HG03354 (cell line): Measurements from ENCODE around the gene AOPEP.
"Not testable (repeated sequence)": the region's sequence is repeated elsewhere in the genome, so short reads cannot be mapped to it uniquely, and the experiment has no call there.

Source experiments
- ATAC-seq: cut with Tn5 transposase; IDR thresholded peaks from one replicate; pipeline ENCODE4 v1.9.1; 2021; ENCODE audit warnings: mild to moderate bottlenecking; ENCODE audit not compliant: unreplicated experiment, poor library complexity, severe bottlenecking

Gene AOPEP

GRCh38 chr9:94827584-94828304, 101.2 kb downstream of the AOPEP start:
- no peak for ATAC-seq

- no peak for ATAC-seq
Observed at GRCh38 chr9:94829380-94830070, 103.0 kb downstream of the AOPEP start.

- ATAC-seq: not testable (repeated sequence)
Observed at GRCh38 chr9:94830071-94830604, 103.6 kb downstream of the AOPEP start.

GRCh38 chr9:94833802-94834201, 107.3 kb downstream of the AOPEP start:
- no peak for ATAC-seq

- ATAC-seq: no peak
Observed at GRCh38 chr9:94837404-94837803, 110.9 kb downstream of the AOPEP start.

GRCh38 chr9:94839398-94839797, 112.9 kb downstream of the AOPEP start:
- no peak for ATAC-seq

- no peak for ATAC-seq
Observed at GRCh38 chr9:94840738-94841137, 114.2 kb downstream of the AOPEP start.

GRCh38 chr9:94843134-94843533, 116.6 kb downstream of the AOPEP start:
- ATAC-seq: no peak

- no peak for ATAC-seq
Observed at GRCh38 chr9:94846739-94847138, 120.2 kb downstream of the AOPEP start.

GRCh38 chr9:94847486-94847885, 121.0 kb downstream of the AOPEP start:
- ATAC-seq: no peak

- ATAC-seq: not testable (repeated sequence)
Observed at GRCh38 chr9:94848791-94849190, 122.3 kb downstream of the AOPEP start.

GRCh38 chr9:94850540-94851434, 124.3 kb downstream of the AOPEP start:
- no peak for ATAC-seq

- ATAC-seq: no peak
Observed at GRCh38 chr9:94851467-94851866, 125.0 kb downstream of the AOPEP start.

GRCh38 chr9:94851892-94852291, 125.4 kb downstream of the AOPEP start:
- ATAC-seq: no peak

- no peak for ATAC-seq
Observed at GRCh38 chr9:94852373-94852772, 125.9 kb downstream of the AOPEP start.

GRCh38 chr9:94853887-94854286, 127.4 kb downstream of the AOPEP start:
- no peak for ATAC-seq

- ATAC-seq: no peak
Observed at GRCh38 chr9:94855903-94856302, 129.4 kb downstream of the AOPEP start.

GRCh38 chr9:94857791-94858190, 131.3 kb downstream of the AOPEP start:
- ATAC-seq: no peak

- ATAC-seq: no peak
Observed at GRCh38 chr9:94859226-94859625, 132.7 kb downstream of the AOPEP start.

GRCh38 chr9:94859891-94860290, 133.4 kb downstream of the AOPEP start:
- no peak for ATAC-seq
